Stimulated activated CD8-positive, alpha-beta memory T cell treated with anti-CD3 and anti-CD28 coated beads, Interleukin-15, amount 100 ng/mL, for 48 hours (primary cell): ENCODE data around the gene KATNB1.
"Not testable (repeated sequence)": the region's sequence is repeated elsewhere in the genome, so short reads cannot be mapped to it uniquely, and the experiment has no call there.

ENCODE experiments used
- DNase-seq, 2 donors: peaks; one replicate each; pipeline ENCODE4 v3.0.0-alpha.2; 2020; ENCODE audit warnings: low read depth in 2 of 2

Gene KATNB1

GRCh38 chr16:57771141-57771785, 35.7 kb downstream of the KATNB1 start:
- DNase-seq: no peak

GRCh38 chr16:57773019-57773418, 37.4 kb downstream of the KATNB1 start:
- no peak for DNase-seq

- no peak for DNase-seq
Observed at GRCh38 chr16:57773655-57774295, 38.2 kb downstream of the KATNB1 start.

- no peak for DNase-seq
Observed at GRCh38 chr16:57774705-57775285, 39.2 kb downstream of the KATNB1 start.

GRCh38 chr16:57775661-57776469, 40.3 kb downstream of the KATNB1 start:
- no peak for DNase-seq

- no peak for DNase-seq
Observed at GRCh38 chr16:57778658-57779057, 43.1 kb downstream of the KATNB1 start.

- not testable (repeated sequence) for DNase-seq
Observed at GRCh38 chr16:57779836-57780235, 44.3 kb downstream of the KATNB1 start.

- DNase-seq: no peak
Observed at GRCh38 chr16:57781349-57781740, 45.8 kb downstream of the KATNB1 start.

- DNase-seq: no peak
Observed at GRCh38 chr16:57781741-57782606, 46.4 kb downstream of the KATNB1 start.

GRCh38 chr16:57782607-57783055, 47.1 kb downstream of the KATNB1 start:
- not testable (repeated sequence) for DNase-seq

- DNase-seq: no peak
Observed at GRCh38 chr16:57783116-57783515, 47.5 kb downstream of the KATNB1 start.

- no peak for DNase-seq
Observed at GRCh38 chr16:57783883-57784282, 48.3 kb downstream of the KATNB1 start.

- DNase-seq: no peak
Observed at GRCh38 chr16:57784334-57784733, 48.8 kb downstream of the KATNB1 start.

GRCh38 chr16:57785385-57785784, 49.8 kb downstream of the KATNB1 start:
- no peak for DNase-seq

GRCh38 chr16:57785924-57786323, 50.4 kb downstream of the KATNB1 start:
- DNase-seq: no peak

- DNase-seq: no peak
Observed at GRCh38 chr16:57786632-57787518, 51.3 kb downstream of the KATNB1 start.

- no peak for DNase-seq
Observed at GRCh38 chr16:57787519-57787905, 51.9 kb downstream of the KATNB1 start.

- DNase-seq: no peak
Observed at GRCh38 chr16:57788252-57788841, 52.8 kb downstream of the KATNB1 start.

GRCh38 chr16:57788951-57789350, 53.4 kb downstream of the KATNB1 start:
- DNase-seq: no peak
